CD4-positive, alpha-beta T cell treated with Interleukin-1 beta for 1 hour (primary cell): Measurements from ENCODE around the gene PLRG1.

ENCODE experiments used
- DNase-seq, 2 donors: peaks; one replicate each; pipeline ENCODE4 v3.0.0-alpha.2; 2020 to 2022

Gene PLRG1

GRCh38 chr4:154573190-154573870 lies 23.1 kb upstream of the PLRG1 start:
- no peak for DNase-seq

GRCh38 chr4:154569584-154569983 lies 19.4 kb upstream of the PLRG1 start:
- no peak for DNase-seq

- DNase-seq = no peak
Observed at GRCh38 chr4:154569028-154569427, 18.8 kb upstream of the PLRG1 start.

- no peak for DNase-seq
Observed at GRCh38 chr4:154566639-154567204, 16.5 kb upstream of the PLRG1 start.

GRCh38 chr4:154565704-154566103 lies 15.5 kb upstream of the PLRG1 start:
- no peak for DNase-seq

GRCh38 chr4:154564311-154564710 lies 14.1 kb upstream of the PLRG1 start:
- no peak for DNase-seq

- no peak for DNase-seq
Observed at GRCh38 chr4:154562697-154563254, 12.6 kb upstream of the PLRG1 start, which contains the start of gene FGB. TSS of gene FGB (plus strand) at chr4:154563011. CDS start at chr4:154563019, 8 bp downstream.

- no peak for DNase-seq
Observed at GRCh38 chr4:154560824-154561231, 10.6 kb upstream of the PLRG1 start.

- no peak for DNase-seq
Observed at GRCh38 chr4:154560419-154560801, 10.2 kb upstream of the PLRG1 start.

GRCh38 chr4:154559494-154560418 lies 9.6 kb upstream of the PLRG1 start:
- peak in 1 of 2 donors; percentile 21 for DNase-seq

- no peak for DNase-seq
Observed at GRCh38 chr4:154559141-154559493, 8.9 kb upstream of the PLRG1 start.

GRCh38 chr4:154551872-154552686 lies 1.9 kb upstream of the PLRG1 start:
- peak; percentile 76 to 80 for DNase-seq

GRCh38 chr4:154545689-154546088 lies 4.5 kb downstream of the PLRG1 start:
- DNase-seq = no peak

GRCh38 chr4:154542271-154542879 lies 7.8 kb downstream of the PLRG1 start:
- no peak for DNase-seq

- DNase-seq = no peak
Observed at GRCh38 chr4:154534296-154534695, 15.9 kb downstream of the PLRG1 start.

GRCh38 chr4:154529728-154530519 lies 20.3 kb downstream of the PLRG1 start:
- DNase-seq = no peak

- no peak for DNase-seq
Observed at GRCh38 chr4:154528869-154529268, 21.3 kb downstream of the PLRG1 start.

GRCh38 chr4:154527308-154527707 lies 22.9 kb downstream of the PLRG1 start:
- no peak for DNase-seq

GRCh38 chr4:154526151-154526550 lies 24.0 kb downstream of the PLRG1 start:
- no peak for DNase-seq

GRCh38 chr4:154521607-154522006 lies 28.6 kb downstream of the PLRG1 start:
- DNase-seq = no peak

GRCh38 chr4:154519214-154519613 lies 31.0 kb downstream of the PLRG1 start:
- no peak for DNase-seq
